Smooth muscle cell of the brain vasculature (primary cell): Measurements from ENCODE around the gene FRMPD4.

ENCODE experiments used
- DNase-seq: peaks from one replicate; pipeline ENCODE4 v3.0.0-alpha.2; 2012; ENCODE audit warnings: low read depth, low spot score

FRMPD4 gene

GRCh38 chrX:12301288-12301687 lies 163.0 kb downstream of the FRMPD4 start:
- DNase-seq: no peak

GRCh38 chrX:12304261-12304660 lies 166.0 kb downstream of the FRMPD4 start:
- DNase-seq: no peak

- DNase-seq: no peak
Measured at GRCh38 chrX:12307961-12308360, 169.7 kb downstream of the FRMPD4 start.

- no peak for DNase-seq
Measured at GRCh38 chrX:12308420-12308819, 170.1 kb downstream of the FRMPD4 start.

GRCh38 chrX:12309040-12309743 lies 170.9 kb downstream of the FRMPD4 start:
- DNase-seq: no peak

- DNase-seq: no peak
Measured at GRCh38 chrX:12309744-12310076, 171.4 kb downstream of the FRMPD4 start.

GRCh38 chrX:12314651-12315050 lies 176.4 kb downstream of the FRMPD4 start:
- no peak for DNase-seq

GRCh38 chrX:12315526-12315925 lies 177.3 kb downstream of the FRMPD4 start:
- no peak for DNase-seq

- no peak for DNase-seq
Measured at GRCh38 chrX:12319003-12319519, 180.8 kb downstream of the FRMPD4 start.

- no peak for DNase-seq
Measured at GRCh38 chrX:12319992-12320391, 181.7 kb downstream of the FRMPD4 start.

- DNase-seq: no peak
Measured at GRCh38 chrX:12322031-12322430, 183.8 kb downstream of the FRMPD4 start.

- no peak for DNase-seq
Measured at GRCh38 chrX:12325171-12325570, 186.9 kb downstream of the FRMPD4 start.

- no peak for DNase-seq
Measured at GRCh38 chrX:12327836-12328235, 189.6 kb downstream of the FRMPD4 start.

GRCh38 chrX:12329476-12329875 lies 191.2 kb downstream of the FRMPD4 start:
- DNase-seq: no peak

GRCh38 chrX:12330841-12331240 lies 192.6 kb downstream of the FRMPD4 start:
- DNase-seq: no peak

- no peak for DNase-seq
Measured at GRCh38 chrX:12332786-12333347, 194.6 kb downstream of the FRMPD4 start.

GRCh38 chrX:12339921-12340320 lies 201.6 kb downstream of the FRMPD4 start:
- no peak for DNase-seq

- DNase-seq: no peak
Measured at GRCh38 chrX:12344954-12345353, 206.7 kb downstream of the FRMPD4 start.

GRCh38 chrX:12349201-12349600 lies 210.9 kb downstream of the FRMPD4 start:
- no peak for DNase-seq

- DNase-seq: no peak
Measured at GRCh38 chrX:12352922-12353321, 214.6 kb downstream of the FRMPD4 start.

- no peak for DNase-seq
Measured at GRCh38 chrX:12360383-12360782, 222.1 kb downstream of the FRMPD4 start.

- DNase-seq: no peak
Measured at GRCh38 chrX:12360986-12361598, 222.8 kb downstream of the FRMPD4 start.

GRCh38 chrX:12363216-12363615 lies 224.9 kb downstream of the FRMPD4 start:
- DNase-seq: no peak
